OCI-LY1 (cell line): ENCODE data around the gene TMED10.

Source experiments
- H2AFZ ChIP-seq: fragments of 200-600 bp; sonication (generic), shearing (Covaris generic); 2 replicates; pipeline ENCODE4 v1.6.0; 2014; ENCODE audit warnings: antibody characterized with exemption, mild to moderate bottlenecking, low read length
- H3F3A ChIP-seq: fragments of 200-600 bp; sonication (generic), shearing (Covaris generic); 2 replicates; pipeline ENCODE4 v1.6.0; 2014; ENCODE audit warnings: mild to moderate bottlenecking, antibody characterized with exemption, low read length, moderate library complexity; ENCODE audit not compliant: insufficient read depth
- H3K27ac ChIP-seq: fragments of 200-600 bp; sonication (generic); 2 replicates; pipeline ENCODE4 v1.5.1; 2014; ENCODE audit warnings: low read length, mixed run types, mild to moderate bottlenecking, low read depth; ENCODE audit not compliant: poor library complexity, severe bottlenecking
- H3K27me3 ChIP-seq: fragments of 200-600 bp; sonication (generic); 2 replicates; pipeline ENCODE4 v1.6.0; 2014; ENCODE audit warnings: antibody characterized with exemption, mild to moderate bottlenecking, low read length, moderate library complexity; ENCODE audit not compliant: insufficient read depth
- H3K36me3 ChIP-seq: fragments of 200-600 bp; sonication (generic); 2 replicates; pipeline ENCODE4 v1.6.1; 2014; ENCODE audit warnings: mild to moderate bottlenecking, antibody characterized with exemption, low read length, moderate library complexity, mixed read lengths; ENCODE audit not compliant: insufficient read depth
- H3K4me1 ChIP-seq: fragments of 200-600 bp; sonication (generic); 2 replicates; pipeline ENCODE4 v1.5.1; 2014; ENCODE audit warnings: mild to moderate bottlenecking, low read length, moderate library complexity; ENCODE audit not compliant: insufficient read depth, severe bottlenecking
- H3K4me2 ChIP-seq: fragments of 200-600 bp; sonication (generic), shearing (Covaris generic); 2 replicates; pipeline ENCODE4 v1.6.1; 2014; ENCODE audit warnings: low read length
- H3K4me3 ChIP-seq: fragments of 200-600 bp; sonication (generic); 2 replicates; pipeline ENCODE4 v1.5.1; 2014; ENCODE audit warnings: low read length, low read depth, mild to moderate bottlenecking, mixed read lengths; ENCODE audit not compliant: poor library complexity, severe bottlenecking
- H3K79me2 ChIP-seq: fragments of 200-600 bp; shearing (Covaris generic); 2 replicates; pipeline ENCODE4 v1.6.1; 2016; ENCODE audit warnings: mixed run types, low read length, mixed read lengths; ENCODE audit not compliant: insufficient read depth
- H3K9ac ChIP-seq: fragments of 200-600 bp; sonication (generic), shearing (Covaris generic); 2 replicates; pipeline ENCODE4 v1.6.1; 2014; ENCODE audit warnings: mild to moderate bottlenecking, low read length, mixed read lengths
- H3K9me2 ChIP-seq: fragments of 200-600 bp; sonication (generic), shearing (Covaris generic); 2 replicates; pipeline ENCODE4 v1.6.1; 2014; ENCODE audit warnings: low read depth, mild to moderate bottlenecking, low read length, mixed read lengths
- H3K9me3 ChIP-seq: fragments of 200-600 bp; shearing (Covaris generic); 2 replicates; pipeline ENCODE4 v1.6.1; 2014; ENCODE audit warnings: low read length, mixed read lengths
- H4K20me1 ChIP-seq: fragments of 200-600 bp; sonication (generic), shearing (Covaris generic); 2 replicates; pipeline ENCODE4 v1.6.0; 2016; ENCODE audit warnings: mild to moderate bottlenecking, low read length; ENCODE audit not compliant: insufficient read depth
- EZH2 ChIP-seq: fragments of 200-600 bp; sonication (generic), shearing (Covaris generic); IDR thresholded peaks from 2 replicates; pipeline ENCODE4 v1.8.0; 2017; ENCODE audit warnings: borderline replicate concordance, mixed run types, mild to moderate bottlenecking, antibody characterized with exemption, low read length, moderate library complexity, mixed read lengths
- TF ChIP-seq, protein P1 (sequence below): fragments of 200-600 bp; sonication (generic), shearing (Covaris generic); IDR thresholded peaks from 2 replicates; pipeline ENCODE4 v1.5.1; 2017; ENCODE audit warnings: mild to moderate bottlenecking, antibody characterized with exemption, low read length, moderate library complexity, mixed read lengths

The TMED10 gene

DNA sequence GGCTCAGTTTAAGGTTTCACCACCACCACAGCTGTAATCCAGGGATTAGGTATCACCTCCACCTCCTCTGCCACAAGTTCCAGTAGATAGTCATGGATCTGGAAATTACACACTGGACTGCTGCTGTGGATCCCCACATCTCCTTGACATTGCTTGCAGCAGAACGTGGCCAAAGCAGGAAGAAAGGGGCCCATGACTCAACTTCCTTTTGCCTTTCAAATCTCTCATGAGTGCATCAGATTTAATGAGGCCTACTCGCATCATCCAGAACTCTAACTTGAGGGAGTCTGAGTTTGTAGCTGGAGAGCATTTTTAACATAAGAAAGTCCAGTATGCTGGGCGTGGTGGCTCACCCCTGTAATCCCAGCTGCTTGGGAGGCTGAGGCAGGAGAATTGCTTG, 29.2 kb upstream of the TMED10 start:
- Histone ChIP-seq H3K36me3 (no peaks in the 10 kb centered on the region), H3K27ac (no peak overlapping the region), H3K4me3 (no peak overlapping the region), H3K9ac (no peak overlapping the region), H2AFZ (no peak overlapping the region), H4K20me1 (no peaks in the 10 kb centered on the region), H3K79me2 (no peaks in the 10 kb centered on the region), H3K9me2 (no peaks in the 10 kb centered on the region), H3K4me1 (no peaks in the 10 kb centered on the region), H3K9me3 (no peaks in the 10 kb centered on the region), H3K4me2 (no peak overlapping the region), H3F3A (no peaks in the 10 kb centered on the region), H3K27me3 (peaks cover 3% of the 10 kb centered on the region; the same call in 1 of the 2 replicates)
- TF ChIP-seq, protein P1, sequence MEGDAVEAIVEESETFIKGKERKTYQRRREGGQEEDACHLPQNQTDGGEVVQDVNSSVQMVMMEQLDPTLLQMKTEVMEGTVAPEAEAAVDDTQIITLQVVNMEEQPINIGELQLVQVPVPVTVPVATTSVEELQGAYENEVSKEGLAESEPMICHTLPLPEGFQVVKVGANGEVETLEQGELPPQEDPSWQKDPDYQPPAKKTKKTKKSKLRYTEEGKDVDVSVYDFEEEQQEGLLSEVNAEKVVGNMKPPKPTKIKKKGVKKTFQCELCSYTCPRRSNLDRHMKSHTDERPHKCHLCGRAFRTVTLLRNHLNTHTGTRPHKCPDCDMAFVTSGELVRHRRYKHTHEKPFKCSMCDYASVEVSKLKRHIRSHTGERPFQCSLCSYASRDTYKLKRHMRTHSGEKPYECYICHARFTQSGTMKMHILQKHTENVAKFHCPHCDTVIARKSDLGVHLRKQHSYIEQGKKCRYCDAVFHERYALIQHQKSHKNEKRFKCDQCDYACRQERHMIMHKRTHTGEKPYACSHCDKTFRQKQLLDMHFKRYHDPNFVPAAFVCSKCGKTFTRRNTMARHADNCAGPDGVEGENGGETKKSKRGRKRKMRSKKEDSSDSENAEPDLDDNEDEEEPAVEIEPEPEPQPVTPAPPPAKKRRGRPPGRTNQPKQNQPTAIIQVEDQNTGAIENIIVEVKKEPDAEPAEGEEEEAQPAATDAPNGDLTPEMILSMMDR = no peak
- TF ChIP-seq EZH2 = no peak

GRCh38 chr14:75204116-75204515, 27.7 kb upstream of the TMED10 start:
- no peak overlapping the region for H3K27ac ChIP-seq
- H3K36me3 ChIP-seq = no peaks in the 10 kb centered on the region
- H3K4me3 ChIP-seq = no peak overlapping the region
- H3K79me2 ChIP-seq = no peaks in the 10 kb centered on the region
- no peak for TF ChIP-seq EZH2
- TF ChIP-seq, protein P1 = no peak
- no peaks in the 10 kb centered on the region for H3K4me1 ChIP-seq
- no peak overlapping the region for H3K9ac ChIP-seq
- no peaks in the 10 kb centered on the region for H3K9me2 ChIP-seq
- H3F3A ChIP-seq = no peaks in the 10 kb centered on the region
- H3K9me3 ChIP-seq = no peaks in the 10 kb centered on the region
- no peak overlapping the region for H3K4me2 ChIP-seq
- no peak overlapping the region for H2AFZ ChIP-seq
- H3K27me3 ChIP-seq = peaks cover 3% of the 10 kb centered on the region; the same call in 1 of the 2 replicates
- no peaks in the 10 kb centered on the region for H4K20me1 ChIP-seq

DNA sequence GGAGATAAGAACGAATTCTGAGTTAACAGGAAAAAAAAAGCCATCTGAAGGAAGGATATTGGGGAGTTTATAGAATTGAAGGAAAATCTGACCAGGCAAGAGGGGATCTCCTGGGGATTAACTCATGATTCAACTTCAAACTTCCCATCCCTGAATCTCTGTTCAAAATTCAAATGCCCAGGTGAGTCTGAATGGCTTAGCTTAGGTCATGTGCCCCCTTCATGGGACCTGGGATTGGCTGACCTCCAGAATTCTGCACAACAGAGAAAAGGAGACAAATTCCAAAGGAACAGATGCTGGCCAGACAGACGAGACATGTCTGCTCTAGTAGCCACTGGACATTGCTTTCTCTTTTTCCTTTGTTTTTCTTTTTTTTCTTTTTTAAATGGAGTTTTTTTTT, 26.2 kb upstream of the TMED10 start:
- no peaks in the 10 kb centered on the region for H3K4me1 ChIP-seq
- H3F3A ChIP-seq = no peaks in the 10 kb centered on the region
- no peaks in the 10 kb centered on the region for H3K9me2 ChIP-seq
- no peak for TF ChIP-seq EZH2
- TF ChIP-seq, protein P1 = no peak
- no peaks in the 10 kb centered on the region; the same call in 1 of the 2 replicates for H3K27me3 ChIP-seq
- no peak overlapping the region for H3K4me2 ChIP-seq
- no peaks in the 10 kb centered on the region for H3K36me3 ChIP-seq
- no peak overlapping the region for H3K4me3 ChIP-seq
- no peaks in the 10 kb centered on the region for H3K9me3 ChIP-seq
- no peak overlapping the region for H3K9ac ChIP-seq
- H3K27ac ChIP-seq = no peak overlapping the region
- no peaks in the 10 kb centered on the region for H3K79me2 ChIP-seq
- no peaks in the 10 kb centered on the region for H4K20me1 ChIP-seq
- H2AFZ ChIP-seq = no peak overlapping the region
